K562 (cell line): ENCODE results near the gene PPP3R2. TPM values are rescaled to one million over a fixed set of nuclear protein-coding genes. Genes with fewer than 3 reads are reported as not detected.

Experiments used
- CBFA2T3 ChIP-seq: fragments of 450-650 bp; IDR thresholded peaks from 2 replicates; pipeline ENCODE4 v1.6.1; 2017
- DPF2 ChIP-seq: fragments of 450-650 bp; IDR thresholded peaks from 2 replicates; pipeline ENCODE4 v1.6.1; 2016
- HMG20B ChIP-seq: fragments of 250-450 bp; sonication (Bioruptor Pico); IDR thresholded peaks from 2 replicates; pipeline ENCODE4 v1.5.0; 2021; ENCODE audit warnings: mild to moderate bottlenecking
- JUNB ChIP-seq: fragments of 450-650 bp; formaldehyde crosslinking; conservative IDR thresholded peaks from 2 replicates; pipeline ENCODE4 v1.4.0; 2020; ENCODE audit warnings: mild to moderate bottlenecking
- MTA2 ChIP-seq: fragments of 450-650 bp; IDR thresholded peaks from 2 replicates; pipeline ENCODE4 v1.6.1; 2016; ENCODE audit warnings: low read depth
- MYC ChIP-seq, 2 experiments: fragments of 250-450 bp in 1 of 2; sonication (Bioruptor Pico) in 1 of 2; IDR thresholded peaks; 2 replicates each; pipeline versions ENCODE4 v1.5.1 to v1.6.1; 2012 to 2021; ENCODE audit warnings: low read depth in 2 of 2, borderline replicate concordance in 1 of 2, improper control_type of control experiment in 1 of 2, low read length in 1 of 2, mild to moderate bottlenecking in 1 of 2, moderate library complexity in 1 of 2
- SIRT6 ChIP-seq: IDR thresholded peaks from one replicate; pipeline ENCODE4 v1.6.1; 2012; ENCODE audit warnings: low read depth, mild to moderate bottlenecking, control low read depth, inconsistent platforms, low read length, moderate library complexity
- TAL1 ChIP-seq: fragments of 450-650 bp; IDR thresholded peaks from 2 replicates; pipeline ENCODE4 v1.6.1; 2016; ENCODE audit warnings: mild to moderate bottlenecking
- ZBTB8A ChIP-seq: fragments of 450-650 bp; IDR thresholded peaks from 2 replicates; pipeline ENCODE4 v1.6.1; 2018; ENCODE audit warnings: mild to moderate bottlenecking, moderate library complexity; ENCODE audit not compliant: partially characterized antibody
- ZNF23 ChIP-seq: fragments of 250-450 bp; sonication (Bioruptor Pico); IDR thresholded peaks from 2 replicates; pipeline ENCODE4 v1.4.0; 2020; ENCODE audit warnings: mild to moderate bottlenecking
- polyA plus RNA-seq, 8 experiments: library from polyadenylated mRNA; depleted of rRNA in 4 of 8; stranded (reverse) in 5 of 8; unstranded in 3 of 8; fragments of >200 nt; fragmentation: Nextera tagmentation in 2 of 8; fragmentation: Illumina TruSeq in 1 of 8; extraction: Ambion mirVana in 2 of 8; extraction: Trizol in 1 of 8; gene quantifications; 2 replicates each; pipeline versions ENCODE4 v1.2.1 to v1.2.3, GENCODE V29; 2011 to 2014; ENCODE audit warnings: inconsistent platforms in 1 of 8, missing spikeins in 1 of 8
- total RNA-seq, 7 experiments: library from RNA; depleted of rRNA in 6 of 7; stranded (reverse); fragments of >200 nt in 6 of 7; fragmentation: Illumina TruSeq in 2 of 7; extraction: Trizol in 2 of 7; gene quantifications; 2 replicates each; pipeline versions ENCODE4 v1.2.1 to v1.2.3, GENCODE V29; 2011 to 2021; ENCODE audit warnings: low replicate concordance in 1 of 7
- TF ChIP-seq, protein P1 (sequence below), 2 experiments: IDR thresholded peaks in 1 of 2; conservative IDR thresholded peaks in 1 of 2; 2 replicates each; pipeline ENCODE4 v1.6.1; 2016; ENCODE audit warnings: low read depth in 2 of 2, mild to moderate bottlenecking in 1 of 2, missing compliant biosample characterization in 1 of 2, missing genetic modification characterization in 1 of 2, moderate library complexity in 1 of 2
- TF ChIP-seq, protein P2 (sequence below): fragments of 450-650 bp; IDR thresholded peaks from 2 replicates; pipeline ENCODE4 v1.6.1; 2016
- TF ChIP-seq, protein P3 (sequence below): IDR thresholded peaks from 2 replicates; pipeline ENCODE4 v1.6.1; 2014; ENCODE audit warnings: antibody characterized with exemption
- TF ChIP-seq, protein P4 (sequence below): fragments of 250-450 bp; sonication (Bioruptor Pico); IDR thresholded peaks from 2 replicates; pipeline ENCODE4 v1.4.0; 2020; ENCODE audit warnings: mild to moderate bottlenecking, moderate library complexity, borderline replicate concordance
- TF ChIP-seq, protein P5 (sequence below): fragments of 450-650 bp; IDR thresholded peaks from 2 replicates; pipeline ENCODE4 v1.6.1; 2016; ENCODE audit warnings: missing biosample characterization, missing genetic modification characterization
- TF ChIP-seq, protein P6 (sequence below): fragments of 450-650 bp; IDR thresholded peaks from 2 replicates; pipeline ENCODE4 v1.7.0; 2016; ENCODE audit warnings: borderline replicate concordance

PPP3R2 gene
- total and polyA plus RNA-seq, 9 of the 15 experiments (the other 6 are each of a cell fraction or from before 2014, with no cell fraction given), result not detected

DNA sequence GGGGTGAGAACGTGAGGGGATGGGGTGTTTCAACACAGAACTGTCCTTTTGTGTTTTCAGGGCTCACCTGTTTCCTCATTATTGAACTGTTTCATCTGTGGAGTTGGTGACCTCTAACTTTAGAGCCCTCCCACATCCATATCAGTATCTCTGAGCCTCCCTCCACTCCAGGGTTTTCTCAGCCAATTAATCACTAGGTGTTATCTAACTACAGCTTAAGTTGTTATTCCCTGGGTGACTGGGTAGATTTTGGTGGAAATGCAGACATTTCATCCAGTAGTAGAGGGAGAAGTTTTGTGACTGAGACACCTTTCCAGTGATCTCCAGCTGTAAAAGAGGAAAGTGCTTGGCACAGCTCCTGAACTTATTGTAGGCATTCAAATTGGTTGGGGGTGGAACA lies 23.7 kb downstream of the PPP3R2 start (continued):
- no peak for TF ChIP-seq JUNB (CRISPR knock-in tag)
- 0 out of 2 replicates have a peak, but pooled peaks have one; percentile 16 for TF ChIP-seq DPF2
- TF ChIP-seq, protein P1, sequence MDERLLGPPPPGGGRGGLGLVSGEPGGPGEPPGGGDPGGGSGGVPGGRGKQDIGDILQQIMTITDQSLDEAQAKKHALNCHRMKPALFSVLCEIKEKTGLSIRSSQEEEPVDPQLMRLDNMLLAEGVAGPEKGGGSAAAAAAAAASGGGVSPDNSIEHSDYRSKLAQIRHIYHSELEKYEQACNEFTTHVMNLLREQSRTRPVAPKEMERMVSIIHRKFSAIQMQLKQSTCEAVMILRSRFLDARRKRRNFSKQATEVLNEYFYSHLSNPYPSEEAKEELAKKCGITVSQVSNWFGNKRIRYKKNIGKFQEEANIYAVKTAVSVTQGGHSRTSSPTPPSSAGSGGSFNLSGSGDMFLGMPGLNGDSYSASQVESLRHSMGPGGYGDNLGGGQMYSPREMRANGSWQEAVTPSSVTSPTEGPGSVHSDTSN (CRISPR knock-in tag; IDR thresholded peaks at IDR 0.05; ENCODE audit: low read depth), result no peak
- TF ChIP-seq, protein P1 (tag; conservative IDR thresholded peaks at IDR 0.05; ENCODE audit: low read depth), result peak; percentile 67
- TF ChIP-seq, protein P2, sequence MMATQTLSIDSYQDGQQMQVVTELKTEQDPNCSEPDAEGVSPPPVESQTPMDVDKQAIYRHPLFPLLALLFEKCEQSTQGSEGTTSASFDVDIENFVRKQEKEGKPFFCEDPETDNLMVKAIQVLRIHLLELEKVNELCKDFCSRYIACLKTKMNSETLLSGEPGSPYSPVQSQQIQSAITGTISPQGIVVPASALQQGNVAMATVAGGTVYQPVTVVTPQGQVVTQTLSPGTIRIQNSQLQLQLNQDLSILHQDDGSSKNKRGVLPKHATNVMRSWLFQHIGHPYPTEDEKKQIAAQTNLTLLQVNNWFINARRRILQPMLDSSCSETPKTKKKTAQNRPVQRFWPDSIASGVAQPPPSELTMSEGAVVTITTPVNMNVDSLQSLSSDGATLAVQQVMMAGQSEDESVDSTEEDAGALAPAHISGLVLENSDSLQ, result peak; percentile 41; the same call in 1 of the 2 replicates
- no peak for TF ChIP-seq ZBTB8A
- peak; percentile 36 for TF ChIP-seq CBFA2T3
- TF ChIP-seq, protein P3, sequence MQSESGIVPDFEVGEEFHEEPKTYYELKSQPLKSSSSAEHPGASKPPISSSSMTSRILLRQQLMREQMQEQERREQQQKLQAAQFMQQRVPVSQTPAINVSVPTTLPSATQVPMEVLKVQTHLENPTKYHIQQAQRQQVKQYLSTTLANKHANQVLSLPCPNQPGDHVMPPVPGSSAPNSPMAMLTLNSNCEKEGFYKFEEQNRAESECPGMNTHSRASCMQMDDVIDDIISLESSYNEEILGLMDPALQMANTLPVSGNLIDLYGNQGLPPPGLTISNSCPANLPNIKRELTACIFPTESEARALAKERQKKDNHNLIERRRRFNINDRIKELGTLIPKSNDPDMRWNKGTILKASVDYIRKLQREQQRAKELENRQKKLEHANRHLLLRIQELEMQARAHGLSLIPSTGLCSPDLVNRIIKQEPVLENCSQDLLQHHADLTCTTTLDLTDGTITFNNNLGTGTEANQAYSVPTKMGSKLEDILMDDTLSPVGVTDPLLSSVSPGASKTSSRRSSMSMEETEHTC, result no peak
- no peak for TF ChIP-seq HMG20B (CRISPR knock-in tag)
- TF ChIP-seq, protein P4, sequence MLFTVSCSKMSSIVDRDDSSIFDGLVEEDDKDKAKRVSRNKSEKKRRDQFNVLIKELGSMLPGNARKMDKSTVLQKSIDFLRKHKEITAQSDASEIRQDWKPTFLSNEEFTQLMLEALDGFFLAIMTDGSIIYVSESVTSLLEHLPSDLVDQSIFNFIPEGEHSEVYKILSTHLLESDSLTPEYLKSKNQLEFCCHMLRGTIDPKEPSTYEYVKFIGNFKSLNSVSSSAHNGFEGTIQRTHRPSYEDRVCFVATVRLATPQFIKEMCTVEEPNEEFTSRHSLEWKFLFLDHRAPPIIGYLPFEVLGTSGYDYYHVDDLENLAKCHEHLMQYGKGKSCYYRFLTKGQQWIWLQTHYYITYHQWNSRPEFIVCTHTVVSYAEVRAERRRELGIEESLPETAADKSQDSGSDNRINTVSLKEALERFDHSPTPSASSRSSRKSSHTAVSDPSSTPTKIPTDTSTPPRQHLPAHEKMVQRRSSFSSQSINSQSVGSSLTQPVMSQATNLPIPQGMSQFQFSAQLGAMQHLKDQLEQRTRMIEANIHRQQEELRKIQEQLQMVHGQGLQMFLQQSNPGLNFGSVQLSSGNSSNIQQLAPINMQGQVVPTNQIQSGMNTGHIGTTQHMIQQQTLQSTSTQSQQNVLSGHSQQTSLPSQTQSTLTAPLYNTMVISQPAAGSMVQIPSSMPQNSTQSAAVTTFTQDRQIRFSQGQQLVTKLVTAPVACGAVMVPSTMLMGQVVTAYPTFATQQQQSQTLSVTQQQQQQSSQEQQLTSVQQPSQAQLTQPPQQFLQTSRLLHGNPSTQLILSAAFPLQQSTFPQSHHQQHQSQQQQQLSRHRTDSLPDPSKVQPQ (CRISPR knock-in tag), result no peak
- TF ChIP-seq ZNF23 (CRISPR knock-in tag), result no peak
- TF ChIP-seq, protein P5, sequence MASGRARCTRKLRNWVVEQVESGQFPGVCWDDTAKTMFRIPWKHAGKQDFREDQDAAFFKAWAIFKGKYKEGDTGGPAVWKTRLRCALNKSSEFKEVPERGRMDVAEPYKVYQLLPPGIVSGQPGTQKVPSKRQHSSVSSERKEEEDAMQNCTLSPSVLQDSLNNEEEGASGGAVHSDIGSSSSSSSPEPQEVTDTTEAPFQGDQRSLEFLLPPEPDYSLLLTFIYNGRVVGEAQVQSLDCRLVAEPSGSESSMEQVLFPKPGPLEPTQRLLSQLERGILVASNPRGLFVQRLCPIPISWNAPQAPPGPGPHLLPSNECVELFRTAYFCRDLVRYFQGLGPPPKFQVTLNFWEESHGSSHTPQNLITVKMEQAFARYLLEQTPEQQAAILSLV, result no peak
- TF ChIP-seq, protein P6, sequence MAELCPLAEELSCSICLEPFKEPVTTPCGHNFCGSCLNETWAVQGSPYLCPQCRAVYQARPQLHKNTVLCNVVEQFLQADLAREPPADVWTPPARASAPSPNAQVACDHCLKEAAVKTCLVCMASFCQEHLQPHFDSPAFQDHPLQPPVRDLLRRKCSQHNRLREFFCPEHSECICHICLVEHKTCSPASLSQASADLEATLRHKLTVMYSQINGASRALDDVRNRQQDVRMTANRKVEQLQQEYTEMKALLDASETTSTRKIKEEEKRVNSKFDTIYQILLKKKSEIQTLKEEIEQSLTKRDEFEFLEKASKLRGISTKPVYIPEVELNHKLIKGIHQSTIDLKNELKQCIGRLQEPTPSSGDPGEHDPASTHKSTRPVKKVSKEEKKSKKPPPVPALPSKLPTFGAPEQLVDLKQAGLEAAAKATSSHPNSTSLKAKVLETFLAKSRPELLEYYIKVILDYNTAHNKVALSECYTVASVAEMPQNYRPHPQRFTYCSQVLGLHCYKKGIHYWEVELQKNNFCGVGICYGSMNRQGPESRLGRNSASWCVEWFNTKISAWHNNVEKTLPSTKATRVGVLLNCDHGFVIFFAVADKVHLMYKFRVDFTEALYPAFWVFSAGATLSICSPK, result no peak
- no peak for TF ChIP-seq MYC (IDR thresholded peaks at IDR 0.05; ENCODE audit: low read depth, low read length)
- TF ChIP-seq MYC (CRISPR knock-in tag; IDR thresholded peaks at IDR 0.05; ENCODE audit: borderline replicate concordance, low read depth), result no peak
- no peak for TF ChIP-seq TAL1
- no peak for TF ChIP-seq SIRT6
- no peak for TF ChIP-seq MTA2
